Activated naive CD4-positive, alpha-beta T cell (primary cell): ENCODE measurements around the gene RAB24.
"Not testable (repeated sequence)": the region's sequence is repeated elsewhere in the genome, so short reads cannot be mapped to it uniquely, and the experiment has no call there.

ENCODE experiments used
- DNase-seq, 4 experiments: peaks; one replicate each; lab custom pipeline; 2025; lab: John Stamatoyannopoulos, UW

RAB24 gene

DNA sequence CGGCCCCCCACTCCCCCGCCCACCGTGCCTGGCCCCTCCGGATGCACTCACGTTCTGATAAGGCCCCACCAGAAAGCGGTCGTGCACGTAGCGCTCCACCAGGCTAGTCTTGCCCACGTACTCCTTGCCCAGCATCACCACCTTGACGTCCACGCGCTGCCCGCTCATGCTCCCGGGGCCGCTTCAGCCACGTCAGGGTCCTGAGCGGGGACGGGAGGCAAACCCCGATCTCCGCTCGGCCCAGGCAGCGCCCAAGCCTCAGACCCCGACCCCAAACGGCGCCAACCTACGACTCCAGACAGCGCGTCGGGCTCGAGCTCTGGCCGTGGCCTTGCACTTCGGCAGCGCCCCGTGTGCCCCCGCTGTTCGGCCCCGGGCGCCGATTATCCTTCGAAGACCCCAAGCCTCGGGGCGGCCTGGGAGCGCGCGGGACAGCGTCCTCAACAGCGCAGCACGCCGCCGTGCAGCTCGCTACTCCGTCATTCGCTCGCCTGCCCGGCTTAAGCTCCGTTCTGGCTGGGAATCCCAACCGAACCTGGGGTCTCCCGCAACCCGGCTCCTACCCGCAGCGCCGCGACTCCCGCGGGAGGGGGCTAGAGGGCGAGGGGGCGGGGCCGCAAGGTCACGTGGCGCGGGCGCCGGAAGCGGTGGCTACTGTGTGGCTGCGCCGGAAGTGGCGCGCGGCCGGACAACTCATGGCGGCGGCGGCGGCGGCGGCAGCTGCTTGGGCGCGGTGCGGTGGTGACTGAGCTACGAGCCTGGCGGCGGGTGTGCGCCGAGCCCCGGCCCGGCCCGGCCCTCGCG lies at the start of gene RAB24, which contains the start of gene PRELID1:
RAB24 (minus strand) TSS at position 599 of the 804 bp plus-strand sequence; CDS start at position 168, 431 bp downstream.
PRELID1 (plus strand) TSS at position 679 of the 804 bp plus-strand sequence. CDS start 187 bp downstream, outside the sequence.
- DNase-seq = peak; percentile 65 to 83 (median 74)

DNA sequence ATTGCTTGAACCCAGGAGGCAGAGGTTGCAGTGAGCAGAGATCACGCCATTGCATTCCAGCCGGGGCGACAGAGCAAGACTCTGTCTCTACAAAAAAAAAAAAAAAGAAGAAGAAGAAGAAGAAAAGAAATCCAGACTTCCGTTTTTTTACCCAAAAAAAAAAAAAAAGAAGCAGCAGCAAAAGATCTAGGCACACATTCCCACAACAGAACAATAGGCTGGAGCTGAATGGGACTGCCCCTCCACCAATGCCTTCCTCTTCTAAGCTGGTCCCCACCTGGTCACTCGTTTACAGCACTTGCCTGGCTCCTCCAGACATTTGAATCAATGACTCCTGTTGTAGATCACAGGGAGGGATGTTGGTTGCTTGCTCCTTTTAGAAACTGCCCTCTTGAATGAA lies 49.6 kb upstream of the RAB24 start:
- DNase-seq = no peak

DNA sequence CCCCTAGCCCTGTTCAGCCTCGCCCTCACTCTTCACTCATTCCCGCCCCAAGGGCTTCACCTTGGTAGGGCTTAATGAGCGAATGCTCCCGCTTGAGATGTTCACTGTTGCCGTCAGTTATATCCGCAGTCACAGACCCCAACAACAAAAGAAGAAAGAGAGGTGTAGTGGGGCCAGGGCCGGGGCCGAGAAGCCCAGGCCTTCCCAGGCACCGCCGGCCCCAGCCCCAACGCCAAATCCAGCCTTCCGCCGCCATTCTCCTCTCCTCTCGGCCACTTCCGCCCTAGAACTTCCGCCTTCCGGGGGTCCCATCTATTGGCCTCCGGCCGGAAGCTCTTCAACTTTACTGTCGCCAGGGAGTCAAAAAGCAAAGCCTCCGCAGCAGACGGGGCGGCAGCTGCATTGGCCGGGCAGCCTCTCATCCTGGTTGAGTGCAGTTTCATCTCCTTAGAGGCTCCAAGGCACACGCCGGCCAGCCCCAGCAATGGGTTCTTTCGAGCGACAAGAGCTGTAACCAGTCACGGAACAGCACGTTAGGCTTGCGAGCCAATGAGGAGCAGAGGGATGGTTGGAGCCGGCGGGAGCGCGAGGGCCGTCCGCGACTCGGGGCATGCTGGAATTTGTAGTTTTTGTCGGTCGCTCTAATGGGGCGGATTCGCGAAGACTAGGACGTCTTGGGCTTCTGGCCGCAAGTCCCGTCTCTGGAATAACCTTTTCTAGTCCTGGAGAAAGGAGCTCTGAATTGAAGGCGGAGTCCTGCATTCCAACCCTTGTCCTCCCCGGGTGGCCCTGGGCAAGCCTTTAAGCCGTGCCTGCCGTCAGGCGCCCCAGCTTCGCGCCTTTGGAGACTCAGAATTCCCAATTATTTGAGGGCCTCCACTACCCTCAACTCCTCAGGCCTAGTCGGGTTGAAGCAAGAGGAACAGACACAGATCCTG lies 48.1 kb upstream of the RAB24 start, which contains the start of gene LMAN2:
LMAN2 (minus strand) TSS at position 277 of the 938 bp plus-strand sequence; CDS start at position 256, 21 bp downstream.
- peak; percentile 75 to 92 (median 90) for DNase-seq

DNA sequence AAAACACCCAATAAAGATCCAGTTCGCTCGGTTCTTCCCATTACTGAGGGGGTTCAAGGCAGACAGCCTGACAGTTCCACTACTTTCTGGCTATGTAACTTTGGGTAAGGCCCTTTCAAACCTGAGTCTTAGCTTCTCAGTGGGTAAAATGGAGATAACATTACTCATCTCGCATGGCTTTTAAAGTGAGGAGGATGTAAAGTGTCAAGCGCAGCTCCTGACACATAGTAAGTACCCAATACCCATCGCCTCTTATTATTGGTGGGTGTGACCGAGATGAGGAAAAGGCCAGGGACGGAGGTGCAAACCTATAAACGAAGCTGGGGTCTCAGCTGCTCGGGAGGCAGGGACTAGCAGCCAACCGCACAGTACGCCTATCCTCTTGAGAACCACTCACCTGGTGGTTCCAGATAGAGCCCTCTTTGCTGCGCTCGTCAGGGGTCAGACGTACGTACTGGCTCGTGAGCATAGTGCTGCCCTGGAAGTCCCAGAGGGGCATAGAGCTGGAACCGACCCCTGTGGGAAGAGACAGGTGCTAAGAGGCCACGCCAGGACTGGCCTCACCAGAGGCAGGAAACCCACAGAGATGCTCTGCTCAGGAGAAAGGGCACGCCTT lies 47.4 kb upstream of the RAB24 start:
- DNase-seq = no peak

DNA sequence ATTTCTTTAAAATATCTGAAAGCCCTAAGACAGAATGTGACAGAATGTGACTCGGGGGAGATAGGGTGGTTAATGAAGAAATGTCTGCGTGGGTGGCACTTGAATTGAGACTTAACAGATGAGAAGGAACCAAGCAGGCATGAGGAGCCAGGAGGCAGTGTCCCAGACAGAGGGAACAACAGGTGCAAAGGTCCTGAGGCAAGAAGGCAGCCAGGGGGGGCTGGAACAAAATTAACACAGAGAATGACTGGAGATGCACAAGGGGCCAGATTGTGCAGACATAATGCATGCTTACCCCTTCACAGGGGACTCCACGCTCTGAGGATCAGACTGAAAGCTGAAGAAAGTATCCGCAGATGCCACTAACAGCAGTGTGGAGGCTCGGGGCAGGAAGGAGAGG lies 46.2 kb upstream of the RAB24 start:
- DNase-seq = no peak

DNA sequence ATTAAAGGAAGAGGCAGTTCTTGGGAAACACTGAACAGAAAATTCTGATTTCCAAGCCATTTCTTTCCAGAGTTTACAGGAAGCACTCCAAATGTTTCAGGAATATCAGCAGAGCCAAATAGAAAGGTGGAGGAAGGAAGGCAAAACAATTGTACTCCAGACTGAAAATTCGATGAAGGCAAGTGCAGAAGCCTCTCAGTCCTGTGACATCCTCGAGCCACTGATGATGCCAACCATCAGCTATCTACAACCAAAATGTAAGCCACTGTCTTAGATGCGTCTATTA lies 45.8 kb upstream of the RAB24 start:
- no peak for DNase-seq

DNA sequence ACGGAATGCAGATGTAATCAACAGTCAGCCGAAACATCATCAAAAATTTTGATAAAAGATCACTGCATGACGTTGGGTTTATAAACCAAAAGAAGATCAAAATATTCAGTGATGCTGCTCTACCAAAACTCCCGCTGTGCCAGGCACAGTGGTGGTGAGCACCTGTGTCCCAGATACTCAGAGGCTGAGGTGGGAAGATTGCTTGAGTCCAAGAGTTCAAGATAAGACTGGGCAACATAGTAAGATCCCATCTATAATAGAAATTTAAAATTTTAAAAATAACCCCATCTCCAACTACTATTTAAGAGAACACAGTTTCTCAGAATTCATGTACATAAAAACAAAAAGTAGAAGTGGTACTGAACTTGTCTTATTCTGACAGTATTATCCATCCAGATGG lies 44.2 kb upstream of the RAB24 start:
- DNase-seq = no peak

DNA sequence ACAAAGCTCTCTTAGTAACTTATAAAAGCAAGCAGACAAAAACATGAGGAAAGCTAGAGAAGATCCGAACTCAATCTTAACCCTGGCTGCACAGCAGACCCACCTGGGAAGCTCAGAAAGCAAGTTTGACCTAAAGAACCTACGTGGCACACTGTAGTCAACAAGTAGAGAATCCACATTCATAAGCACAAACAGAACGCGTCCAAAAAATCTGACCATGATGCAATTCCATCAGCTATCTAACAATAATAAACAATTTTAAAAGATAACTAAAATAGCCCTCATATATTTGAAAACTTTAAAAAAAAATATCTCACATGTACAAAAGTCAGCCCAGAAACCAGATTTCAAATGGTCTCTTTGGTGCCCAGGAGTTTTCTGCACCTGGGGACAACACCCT lies 43.3 kb upstream of the RAB24 start:
- DNase-seq = no peak

DNA sequence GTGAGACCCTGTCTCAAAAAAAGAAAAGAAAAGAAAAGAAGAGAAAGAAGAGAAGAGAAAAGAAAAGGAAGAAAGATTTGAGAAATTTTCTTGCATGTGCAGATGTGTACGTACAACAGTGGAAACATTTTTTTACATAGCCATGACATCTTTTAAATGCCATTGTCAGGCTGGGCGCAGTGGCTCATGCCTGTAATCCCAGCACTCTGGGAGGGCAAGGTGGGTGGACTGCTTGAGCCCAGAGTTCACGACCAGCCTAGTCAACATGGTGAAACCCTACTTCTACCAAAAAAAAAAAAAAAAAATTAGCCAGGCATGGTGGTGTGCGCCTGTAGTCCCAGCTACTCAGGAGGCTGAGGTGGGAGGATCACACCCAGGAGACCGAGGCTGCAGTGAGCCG lies 41.4 kb upstream of the RAB24 start:
- DNase-seq = no peak

DNA sequence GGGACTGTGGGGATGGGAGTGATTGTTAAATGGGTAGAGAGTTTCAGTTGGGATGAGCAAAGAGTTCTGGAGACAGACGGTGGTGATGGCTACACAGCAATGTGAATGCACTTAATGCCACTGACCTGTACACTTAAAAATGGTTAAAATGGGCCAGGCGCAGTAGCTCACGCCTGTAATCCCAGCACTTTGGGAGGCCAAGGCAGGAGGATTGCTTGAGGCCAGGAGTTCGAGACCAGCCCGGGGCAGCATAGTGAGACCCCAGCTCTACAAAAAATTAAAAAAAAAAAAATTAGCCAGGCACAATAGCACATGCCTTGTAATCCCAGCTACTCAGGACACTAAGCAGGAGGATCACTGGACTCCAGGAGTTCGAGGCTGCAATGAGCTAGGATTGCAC lies 40.3 kb upstream of the RAB24 start:
- no peak for DNase-seq

DNA sequence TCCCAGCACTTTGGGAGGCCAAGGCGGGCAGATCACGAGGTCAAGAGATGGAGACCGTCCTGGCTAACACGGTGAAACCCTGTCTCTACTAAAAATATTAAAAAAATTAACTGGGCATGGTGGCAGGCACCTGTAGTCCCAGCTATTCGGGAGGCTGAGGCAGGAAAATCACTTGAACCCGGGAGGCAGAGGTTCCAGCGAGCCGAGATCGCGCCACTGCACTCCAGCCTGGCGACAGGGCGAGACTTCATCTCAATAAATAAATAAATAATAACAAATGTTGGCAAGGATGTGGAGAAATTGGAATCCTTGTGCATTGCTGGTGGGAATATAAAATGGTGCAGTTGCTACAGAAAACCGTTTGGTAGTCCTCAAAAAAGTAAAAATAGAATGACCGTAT lies 39.5 kb upstream of the RAB24 start:
- DNase-seq = not testable (repeated sequence)

DNA sequence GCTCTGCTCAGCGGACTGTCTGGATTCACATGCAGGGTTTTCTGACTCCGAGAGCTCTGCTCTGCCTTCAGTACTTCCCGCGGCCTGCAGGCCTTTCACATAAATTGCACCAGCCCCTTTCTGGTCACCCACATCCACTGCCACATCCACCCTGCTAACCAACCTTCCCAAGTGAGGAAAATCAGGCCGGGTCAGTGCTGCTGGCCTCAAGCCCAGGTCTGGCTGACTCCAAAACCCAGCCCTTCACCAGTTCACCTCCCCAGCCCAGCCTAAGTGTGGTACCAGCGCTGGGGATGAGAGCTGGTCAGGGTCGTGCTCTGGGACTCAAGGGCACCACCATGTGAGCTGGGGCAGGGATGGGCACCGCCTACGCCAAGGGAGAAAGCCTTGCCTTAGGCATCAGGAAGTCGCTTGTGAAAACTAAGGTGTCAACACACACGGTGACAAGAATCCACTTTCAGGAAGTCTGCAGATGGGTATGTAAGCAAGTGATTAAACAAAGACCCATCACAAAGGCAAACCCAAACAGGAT lies 35.7 kb upstream of the RAB24 start:
- no peak for DNase-seq

DNA sequence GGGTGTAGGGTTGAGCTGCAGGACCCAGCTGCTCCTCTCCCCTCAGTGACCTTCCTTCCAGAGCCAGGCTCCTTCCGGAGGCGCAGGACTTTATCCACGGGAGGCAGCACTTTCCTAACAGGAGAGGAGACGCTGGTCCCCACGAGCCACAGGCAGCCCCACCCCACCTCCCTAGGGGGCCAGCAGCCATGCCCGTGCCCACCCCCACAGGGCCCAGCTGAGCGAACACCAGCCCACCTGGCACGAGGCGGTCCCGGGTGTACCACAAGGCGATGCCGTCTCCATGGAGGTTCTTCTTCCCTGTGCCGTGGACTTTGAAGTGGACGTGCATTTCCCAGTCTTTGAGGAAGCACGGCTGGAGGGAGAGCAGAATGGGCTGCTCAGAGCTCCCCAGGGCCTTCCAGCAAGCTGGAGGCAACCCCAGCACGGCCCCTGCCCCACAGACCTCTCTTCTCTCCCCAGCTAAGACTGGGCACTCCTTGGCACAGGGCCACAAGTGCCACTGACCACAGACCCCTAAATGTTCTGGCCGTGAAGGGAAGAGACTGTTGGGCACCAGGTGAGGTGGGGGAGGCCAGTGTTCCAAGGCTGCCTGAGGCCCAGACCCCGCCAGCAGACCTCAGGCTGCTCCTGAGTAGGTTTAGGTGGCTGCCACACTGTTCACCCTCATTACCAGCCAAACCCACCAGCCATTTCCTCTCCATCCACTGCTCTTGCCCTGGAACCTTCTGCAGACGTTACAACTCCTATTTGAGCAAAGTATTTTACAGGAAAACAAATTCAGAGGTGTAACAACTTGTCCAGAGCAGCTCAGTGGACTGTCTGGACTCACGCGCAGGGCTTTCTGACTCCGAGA lies 35.0 kb upstream of the RAB24 start:
- no peak for DNase-seq

DNA sequence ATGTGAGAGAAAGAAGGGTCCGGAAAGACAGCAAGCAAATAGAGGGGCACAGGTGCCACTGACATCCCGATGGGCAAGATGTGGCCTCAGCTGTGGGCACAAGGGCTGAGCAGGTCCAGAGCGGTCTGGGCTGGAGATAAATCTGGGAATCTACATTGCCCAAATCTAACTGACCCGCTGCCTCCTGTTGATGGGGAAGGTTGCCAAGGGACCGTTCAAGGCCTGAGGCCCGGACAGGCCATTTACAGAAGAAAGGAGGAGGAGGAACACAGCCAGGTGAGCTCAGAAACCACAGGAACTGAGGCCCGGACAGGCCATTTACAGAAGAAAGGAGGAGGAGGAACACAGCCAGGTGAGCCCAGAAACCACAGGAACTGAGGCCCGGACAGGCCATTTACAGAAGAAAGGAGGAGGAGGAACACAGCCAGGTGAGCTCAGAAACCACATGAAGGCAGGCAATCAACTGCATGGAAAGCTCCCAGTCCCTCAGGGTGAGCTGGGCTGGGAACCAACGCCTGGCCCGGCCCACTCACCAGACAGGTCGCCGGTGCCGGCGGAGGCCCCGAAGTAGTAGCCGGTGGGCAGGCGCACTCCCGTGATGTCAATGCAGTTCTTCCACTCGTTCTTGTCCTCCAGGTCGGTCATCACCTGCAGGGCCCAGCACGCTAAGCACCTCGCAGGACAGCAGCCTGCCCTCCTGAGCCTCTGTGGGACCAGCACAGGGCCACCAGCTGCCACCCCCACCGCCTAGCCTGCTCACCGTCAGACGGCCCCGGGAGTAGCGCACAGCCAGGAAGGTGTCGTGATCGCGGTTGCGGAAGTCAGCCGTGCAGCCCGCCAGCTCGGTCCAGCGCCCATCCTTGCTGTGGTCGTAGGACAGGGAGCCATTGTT lies 33.3 kb upstream of the RAB24 start:
- no peak for DNase-seq

DNA sequence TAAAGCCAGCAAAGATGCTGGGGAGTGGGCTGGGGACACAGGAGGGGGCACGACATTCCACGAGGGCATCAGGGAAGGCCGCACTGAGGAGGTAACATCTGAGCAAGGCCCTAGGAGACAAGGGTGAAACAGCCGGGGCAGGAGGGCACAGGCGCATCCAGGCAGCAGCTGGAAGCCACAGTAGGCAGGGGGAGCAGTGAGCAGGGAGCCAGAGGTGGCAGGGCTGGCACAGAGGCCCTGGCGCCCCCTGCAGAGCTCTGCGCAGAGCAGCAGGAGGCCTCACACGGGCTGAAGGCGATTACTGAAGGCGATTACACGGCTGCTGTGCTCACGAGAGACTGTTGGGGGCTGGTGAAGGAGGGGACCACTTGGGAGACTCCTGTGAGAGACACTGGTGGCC lies 32.6 kb upstream of the RAB24 start:
- no peak for DNase-seq

DNA sequence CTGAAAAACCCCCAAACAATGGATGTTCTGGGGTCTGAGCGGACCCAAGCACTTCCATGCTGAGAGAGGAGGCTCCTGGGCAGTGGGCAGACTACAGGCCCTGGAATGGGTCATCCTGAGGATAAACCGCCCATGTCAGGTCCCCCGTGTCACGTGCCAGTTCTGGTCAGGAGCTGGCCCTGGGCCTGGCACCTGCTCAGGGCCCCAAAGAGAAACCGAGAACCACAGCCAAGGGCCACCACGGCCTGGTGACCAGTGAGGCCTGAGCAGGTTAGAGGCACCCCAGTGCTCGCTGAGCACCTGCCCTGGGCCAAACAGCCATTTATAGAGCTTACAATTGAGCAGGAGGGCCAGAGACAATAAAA lies 32.2 kb upstream of the RAB24 start:
- no peak for DNase-seq

DNA sequence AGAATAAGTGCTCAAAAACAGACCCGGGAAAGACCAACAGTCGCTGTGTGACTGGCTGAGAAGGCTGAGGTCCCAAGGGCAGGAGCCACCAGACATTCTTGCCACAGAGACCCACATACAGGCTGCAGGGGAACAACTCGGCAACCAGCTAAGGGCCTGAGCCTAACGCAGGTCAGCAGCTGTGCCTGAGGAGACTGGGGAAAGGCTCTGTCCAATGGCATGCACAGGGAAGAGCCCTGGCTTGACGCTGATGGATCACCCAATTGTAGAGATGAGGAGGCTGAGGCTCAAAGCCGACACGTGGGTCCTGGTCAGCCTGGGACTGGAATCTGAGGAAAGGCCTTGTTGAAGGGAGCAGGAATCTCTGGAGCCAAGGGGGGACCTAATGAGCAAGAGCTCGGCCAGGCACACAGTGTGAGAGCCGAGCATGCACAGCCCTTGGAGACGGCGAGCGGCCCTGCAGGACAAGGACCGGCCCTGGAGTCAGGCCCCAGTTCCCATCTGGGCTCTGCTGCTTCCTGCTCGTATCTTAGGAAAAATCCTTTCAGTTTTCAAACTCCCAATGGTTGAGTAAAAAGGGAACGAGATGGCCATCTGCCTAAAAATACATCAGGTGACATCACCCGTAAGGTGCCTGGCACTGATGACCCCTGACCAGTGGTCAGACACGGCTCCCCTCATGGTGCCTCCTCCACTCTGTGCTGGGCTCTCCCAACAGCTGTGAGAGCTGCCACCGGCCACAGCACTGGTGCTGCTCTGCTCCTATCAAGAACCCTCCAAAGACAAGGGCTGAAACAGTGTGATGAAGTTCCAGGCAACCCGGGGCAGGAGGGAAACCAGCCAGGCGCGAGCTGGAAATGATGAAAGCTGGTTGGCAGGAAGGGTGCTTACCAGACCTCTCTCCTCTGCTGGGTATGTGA lies 31.5 kb upstream of the RAB24 start:
- no peak for DNase-seq

DNA sequence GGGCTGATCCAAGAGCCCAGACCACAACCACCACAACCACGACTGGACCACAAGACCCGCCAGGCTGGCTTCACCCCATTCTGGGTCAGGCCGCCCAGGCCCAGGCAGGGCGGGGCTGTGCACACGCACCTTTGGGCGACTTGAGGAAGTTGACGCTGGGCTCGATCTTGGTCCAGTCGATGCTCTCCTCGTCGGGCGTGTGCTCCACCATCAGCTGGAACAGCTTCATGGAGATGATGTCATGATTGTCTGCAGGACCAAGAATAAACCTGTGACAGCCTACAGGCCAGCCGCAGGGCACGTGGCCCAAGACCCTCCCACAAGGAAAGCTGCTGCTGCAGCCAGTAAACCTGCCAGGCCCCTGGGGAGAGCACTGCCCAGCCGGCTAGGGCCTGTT lies 30.6 kb upstream of the RAB24 start:
- DNase-seq = no peak
